Epithelial cell of proximal tubule (primary cell): ENCODE data around the gene BNIP5. TPM values are rescaled to one million over a fixed set of nuclear protein-coding genes. Genes with fewer than 3 reads are reported as not detected.

Experiments used
- DNase-seq: peaks from one replicate; pipeline ENCODE4 v3.0.0-alpha.2; 2011; ENCODE audit warnings: low read depth
- H3K4me3 ChIP-seq: 2 replicates; pipeline ENCODE4 v1.5.1; 2011; ENCODE audit warnings: low read depth, mild to moderate bottlenecking, low read length
- CTCF ChIP-seq: conservative IDR thresholded peaks from 2 replicates; pipeline ENCODE4 v1.5.1; 2012; ENCODE audit warnings: low read depth, mild to moderate bottlenecking, low read length
- total RNA-seq: library from RNA; depleted of rRNA; stranded (reverse); fragments of >200 nt; gene quantifications from 2 replicates; pipeline ENCODE4 v1.2.3, GENCODE V29; 2015

The BNIP5 gene
- total RNA-seq, 1 donor from 2014 or later = under 0.01 TPM

- no peak for DNase-seq
- no peak overlapping the region for H3K4me3 ChIP-seq
- TF ChIP-seq CTCF = no peak
Measured at GRCh38 chr6:36309203-36309602, 27.5 kb downstream of the BNIP5 start.

- no peak overlapping the region for H3K4me3 ChIP-seq
- TF ChIP-seq CTCF = no peak
- DNase-seq = no peak
Measured at GRCh38 chr6:36308514-36308913, 28.2 kb downstream of the BNIP5 start.

- no peak overlapping the region for H3K4me3 ChIP-seq
- TF ChIP-seq CTCF = no peak
- DNase-seq = no peak
Measured at GRCh38 chr6:36306375-36306774, 30.3 kb downstream of the BNIP5 start.

GRCh38 chr6:36305885-36306284, 30.8 kb downstream of the BNIP5 start:
- H3K4me3 ChIP-seq = no peak overlapping the region
- DNase-seq = no peak
- no peak for TF ChIP-seq CTCF

- H3K4me3 ChIP-seq = no peak overlapping the region
- DNase-seq = peak; percentile 50
- peak; percentile 98 for TF ChIP-seq CTCF
Measured at GRCh38 chr6:36302227-36302976, 34.3 kb downstream of the BNIP5 start.

GRCh38 chr6:36301781-36302180, 34.9 kb downstream of the BNIP5 start:
- DNase-seq = no peak
- no peak for TF ChIP-seq CTCF
- no peak overlapping the region for H3K4me3 ChIP-seq

- no peak for TF ChIP-seq CTCF
- no peak for DNase-seq
Measured at GRCh38 chr6:36301085-36301658, 35.5 kb downstream of the BNIP5 start.

More at GRCh38 chr6:36301085-36301658, 35.5 kb downstream of the BNIP5 start:
- H3K4me3 ChIP-seq = no peak overlapping the region
